Measurements from ENCODE around the gene ADAMTSL5.
"Not testable (repeated sequence)": the region's sequence is repeated elsewhere in the genome, so short reads cannot be mapped to it uniquely, and the experiment has no call there.

Gene ADAMTSL5

DNA sequence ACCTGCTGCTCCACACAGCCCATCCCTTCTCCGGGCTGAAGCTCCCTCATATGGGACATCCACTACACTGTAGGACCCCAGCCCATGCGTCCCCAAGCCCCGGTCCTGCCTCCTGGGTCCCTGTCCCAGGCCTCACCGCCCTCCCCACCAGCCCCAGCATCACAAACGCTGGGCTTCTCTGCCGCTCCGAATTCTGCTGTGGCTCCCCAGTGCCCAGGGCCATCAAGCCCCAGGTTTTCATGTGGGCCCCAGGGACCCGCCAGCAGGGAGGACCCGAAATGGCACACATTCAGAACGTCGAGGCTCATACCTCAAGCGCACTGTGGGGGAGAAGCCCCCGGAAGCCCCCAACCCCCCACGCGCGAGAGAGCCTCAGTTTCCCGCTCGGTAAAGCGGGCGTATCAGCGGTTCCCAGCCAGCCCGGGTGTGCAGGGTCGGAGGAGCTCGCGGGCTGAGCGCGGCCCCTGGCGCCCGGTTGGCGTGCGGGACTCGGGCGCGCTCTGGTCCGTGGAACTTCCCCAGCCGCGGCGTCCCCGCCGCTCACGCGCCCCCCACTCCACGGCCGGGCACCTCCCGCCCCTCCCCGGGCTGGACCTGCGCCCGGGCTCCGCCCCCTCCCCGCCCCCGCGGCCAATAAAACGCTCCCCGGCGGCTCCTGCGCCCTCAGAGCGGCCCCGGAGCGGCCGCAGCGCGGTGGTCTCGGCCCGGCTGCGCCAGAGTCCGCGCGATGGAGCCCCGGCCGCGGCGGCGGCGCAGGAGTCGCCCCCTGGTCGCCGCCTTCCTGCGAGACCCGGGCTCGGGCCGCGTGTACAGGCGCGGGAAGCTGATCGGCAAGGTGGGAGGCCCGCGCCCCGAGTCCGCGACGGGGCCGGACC lies 10.8 kb upstream of the ADAMTSL5 start, which contains the start of gene PLK5:
Gene PLK5 (plus strand): TSS at position 666 of the 875 bp plus-strand sequence. CDS start 2,920 bp downstream, outside the sequence.
- peaks cover 17% of the 10 kb centered on the region for H3K27me3 ChIP-seq (ENCODE audit: insufficient read depth, low read length)
- no peak within 1 kb of the TSS for H2AFZ ChIP-seq (ENCODE audit: low read length, unreplicated experiment)
- H3K79me2 ChIP-seq (ENCODE audit: control insufficient read depth, insufficient read depth, low read length, unreplicated experiment) = no peaks in the 10 kb centered on the region
- H3K4me1 ChIP-seq (ENCODE audit: control insufficient read depth, insufficient read depth, low read length, unreplicated experiment) = no peaks in the 10 kb centered on the region
- H3K4me3 ChIP-seq (ENCODE audit: low read depth, low read length) = no peak within 1 kb of the TSS
- no peak within 1 kb of the TSS for H3K27ac ChIP-seq (ENCODE audit: low read depth, low read length)
- no peaks in the 10 kb centered on the region for H3K36me3 ChIP-seq (ENCODE audit: insufficient read depth, low read length)

DNA sequence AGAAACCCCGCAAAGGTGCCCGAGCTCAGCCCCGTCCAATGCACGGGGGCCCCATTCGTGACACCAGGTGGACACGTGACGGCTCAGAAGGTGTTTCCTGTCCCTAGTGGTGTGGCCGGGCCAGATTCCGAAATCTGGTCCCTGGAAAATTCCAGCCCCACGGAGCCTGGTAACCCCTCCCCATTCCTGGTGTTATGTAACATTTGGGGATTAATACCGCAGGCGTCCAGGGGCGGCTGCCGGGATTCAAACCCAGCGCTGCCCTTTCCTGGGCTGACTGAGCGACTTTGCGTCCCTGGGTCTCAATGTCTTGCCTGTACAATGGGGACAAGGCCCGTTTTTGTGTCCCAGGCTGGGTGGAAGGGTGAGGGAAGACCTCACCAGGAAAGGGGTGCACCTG lies 10.0 kb upstream of the ADAMTSL5 start:
- no peaks in the 10 kb centered on the region for H3K79me2 ChIP-seq (ENCODE audit: control insufficient read depth, insufficient read depth, low read length, unreplicated experiment)
- H3K36me3 ChIP-seq (ENCODE audit: insufficient read depth, low read length) = no peaks in the 10 kb centered on the region
- H3K27me3 ChIP-seq (ENCODE audit: insufficient read depth, low read length) = peaks cover 17% of the 10 kb centered on the region
- H3K4me3 ChIP-seq (ENCODE audit: low read depth, low read length) = no peak overlapping the region
- H2AFZ ChIP-seq (ENCODE audit: low read length, unreplicated experiment) = no peak overlapping the region
- H3K4me1 ChIP-seq (ENCODE audit: control insufficient read depth, insufficient read depth, low read length, unreplicated experiment) = no peaks in the 10 kb centered on the region
- H3K27ac ChIP-seq (ENCODE audit: low read depth, low read length) = no peak overlapping the region

DNA sequence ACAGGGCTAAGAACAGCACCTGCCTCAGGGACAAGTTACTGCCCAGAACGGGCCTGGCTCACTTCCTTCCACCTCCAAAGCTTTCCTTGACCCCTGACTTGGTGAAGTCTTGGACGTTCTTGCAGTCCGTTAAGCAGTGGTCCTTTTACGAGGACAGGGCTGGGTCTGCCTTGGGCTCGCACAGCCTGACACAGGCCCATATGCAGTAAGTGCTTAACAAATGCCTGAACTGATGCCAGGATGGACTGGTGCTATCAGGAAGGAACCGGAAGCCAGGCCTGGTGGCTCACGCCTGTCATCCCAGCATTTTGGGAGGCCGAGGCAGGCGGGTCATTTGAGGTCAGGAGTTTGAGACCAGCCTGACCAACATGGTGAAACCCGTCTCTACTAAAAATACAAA lies 9.2 kb upstream of the ADAMTSL5 start:
- Histone ChIP-seq H2AFZ (ENCODE audit: low read length, unreplicated experiment) (no peak overlapping the region), H3K79me2 (ENCODE audit: control insufficient read depth, insufficient read depth, low read length, unreplicated experiment) (no peaks in the 10 kb centered on the region), H3K4me1 (ENCODE audit: control insufficient read depth, insufficient read depth, low read length, unreplicated experiment) (no peaks in the 10 kb centered on the region), H3K27me3 (ENCODE audit: insufficient read depth, low read length) (peaks cover 17% of the 10 kb centered on the region), H3K4me3 (ENCODE audit: low read depth, low read length) (no peak overlapping the region), H3K36me3 (ENCODE audit: insufficient read depth, low read length) (no peaks in the 10 kb centered on the region), H3K27ac (ENCODE audit: low read depth, low read length) (no peak overlapping the region)

DNA sequence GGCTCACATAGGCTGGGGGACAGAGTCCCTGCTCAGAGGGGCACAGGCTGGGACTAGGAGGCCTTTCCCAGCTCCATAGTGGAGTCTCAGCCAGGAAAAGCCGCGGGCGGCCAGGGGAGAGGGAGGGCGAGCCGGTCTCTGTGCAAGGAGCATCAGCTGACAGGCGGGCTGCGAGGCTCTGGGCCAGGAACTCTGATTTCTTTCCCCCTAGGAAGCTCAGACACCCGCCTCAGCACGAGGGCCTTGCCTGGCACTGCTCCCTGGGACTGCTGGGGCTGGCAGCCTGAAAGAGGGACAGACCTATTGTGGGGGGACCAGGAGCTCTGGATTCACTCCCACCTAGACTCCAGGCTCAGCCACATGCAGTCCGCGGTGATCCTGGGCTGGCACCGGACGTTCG lies 8.8 kb upstream of the ADAMTSL5 start:
- no peaks in the 10 kb centered on the region for H3K36me3 ChIP-seq (ENCODE audit: insufficient read depth, low read length)
- H3K27me3 ChIP-seq (ENCODE audit: insufficient read depth, low read length) = peaks cover 17% of the 10 kb centered on the region
- no peak overlapping the region for H3K4me3 ChIP-seq (ENCODE audit: low read depth, low read length)
- H2AFZ ChIP-seq (ENCODE audit: low read length, unreplicated experiment) = no peak overlapping the region
- no peaks in the 10 kb centered on the region for H3K79me2 ChIP-seq (ENCODE audit: control insufficient read depth, insufficient read depth, low read length, unreplicated experiment)
- no peak overlapping the region for H3K27ac ChIP-seq (ENCODE audit: low read depth, low read length)
- H3K4me1 ChIP-seq (ENCODE audit: control insufficient read depth, insufficient read depth, low read length, unreplicated experiment) = no peaks in the 10 kb centered on the region

DNA sequence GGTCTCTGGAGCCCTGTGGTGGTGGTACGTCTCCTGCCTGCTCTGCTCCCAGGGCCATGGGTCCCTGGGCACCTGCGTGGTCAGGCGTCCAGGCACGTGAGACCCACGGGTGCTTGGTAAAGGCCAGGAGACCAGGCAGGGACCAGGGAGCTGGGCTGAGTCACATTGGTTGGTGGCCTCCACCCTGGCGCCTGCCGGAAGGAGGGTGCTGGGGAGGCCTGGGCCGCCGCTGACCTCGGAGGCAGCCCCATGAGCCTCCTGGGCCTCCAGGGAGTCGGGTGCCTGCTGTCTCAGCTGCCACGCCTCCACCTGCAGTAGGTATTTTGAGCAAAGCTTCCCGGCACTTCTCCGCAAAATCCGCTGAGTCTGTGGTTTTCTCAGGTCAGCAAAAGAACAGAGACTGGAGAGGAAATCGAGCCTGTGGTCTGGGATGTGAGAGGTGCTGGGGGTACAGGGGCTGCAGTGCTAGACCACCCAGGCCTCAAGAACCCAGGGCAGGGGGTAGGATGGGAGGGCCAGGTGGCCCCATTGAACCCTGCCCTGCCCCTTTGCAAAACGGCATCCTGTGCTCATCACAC lies 7.5 kb upstream of the ADAMTSL5 start:
- Histone ChIP-seq H3K27ac (ENCODE audit: low read depth, low read length) (no peak overlapping the region), H3K4me1 (ENCODE audit: control insufficient read depth, insufficient read depth, low read length, unreplicated experiment) (no peaks in the 10 kb centered on the region), H2AFZ (ENCODE audit: low read length, unreplicated experiment) (no peak overlapping the region), H3K4me3 (ENCODE audit: low read depth, low read length) (no peak overlapping the region), H3K36me3 (ENCODE audit: insufficient read depth, low read length) (no peaks in the 10 kb centered on the region), H3K79me2 (ENCODE audit: control insufficient read depth, insufficient read depth, low read length, unreplicated experiment) (no peaks in the 10 kb centered on the region), H3K27me3 (ENCODE audit: insufficient read depth, low read length) (peaks cover 17% of the 10 kb centered on the region)

DNA sequence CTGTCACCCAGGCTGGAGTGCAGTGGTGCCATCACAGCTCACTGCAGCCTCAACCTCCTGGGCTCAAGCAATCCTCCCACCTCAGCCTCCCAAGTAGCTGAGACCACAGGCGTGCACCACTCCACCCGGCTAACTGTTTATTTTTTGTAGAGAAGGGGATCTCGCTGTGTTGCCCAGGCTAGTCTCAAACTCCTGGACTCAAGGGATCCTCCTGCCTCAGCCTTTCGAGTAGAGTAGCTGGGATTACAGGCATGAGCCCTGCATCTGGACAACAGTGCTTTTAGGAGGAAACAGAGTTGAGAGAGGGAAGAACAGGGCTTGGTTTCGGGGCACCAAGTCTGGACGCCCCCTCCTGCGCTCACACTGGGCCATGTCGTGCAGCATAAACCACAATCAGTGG lies 7.0 kb upstream of the ADAMTSL5 start:
- H3K4me3 ChIP-seq (ENCODE audit: low read depth, low read length); H3K27ac ChIP-seq (ENCODE audit: low read depth, low read length); H3K36me3 ChIP-seq (ENCODE audit: insufficient read depth, low read length); H2AFZ ChIP-seq (ENCODE audit: low read length, unreplicated experiment); H3K4me1 ChIP-seq (ENCODE audit: control insufficient read depth, insufficient read depth, low read length, unreplicated experiment); H3K79me2 ChIP-seq (ENCODE audit: control insufficient read depth, insufficient read depth, low read length, unreplicated experiment): not testable (repeated sequence)
- peaks cover 13% of the 10 kb centered on the region for H3K27me3 ChIP-seq (ENCODE audit: insufficient read depth, low read length)

DNA sequence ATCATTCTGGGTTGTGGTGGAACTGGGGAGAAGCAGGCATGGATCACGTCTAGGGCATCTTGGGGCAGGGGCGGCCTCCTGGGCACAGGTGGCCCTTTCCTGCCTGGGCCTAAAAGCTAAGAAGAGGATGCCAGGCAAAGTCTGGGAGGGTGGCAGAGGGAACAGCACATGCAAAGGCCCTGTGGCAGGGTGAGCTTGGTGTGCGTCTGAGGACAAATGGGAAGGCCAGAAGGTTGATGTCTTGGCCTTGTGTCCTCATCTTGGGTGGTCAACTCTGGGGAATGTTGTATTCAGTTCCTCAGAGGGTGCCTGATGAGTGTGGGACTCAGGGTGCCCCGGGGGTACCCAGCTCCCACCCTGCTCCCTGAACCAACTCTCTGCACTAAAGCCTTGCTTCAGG lies 5.7 kb upstream of the ADAMTSL5 start:
- H2AFZ ChIP-seq (ENCODE audit: low read length, unreplicated experiment) = no peak overlapping the region
- H3K4me3 ChIP-seq (ENCODE audit: low read depth, low read length) = no peak overlapping the region
- H3K27me3 ChIP-seq (ENCODE audit: insufficient read depth, low read length) = peaks cover 5% of the 10 kb centered on the region
- no peaks in the 10 kb centered on the region for H3K4me1 ChIP-seq (ENCODE audit: control insufficient read depth, insufficient read depth, low read length, unreplicated experiment)
- H3K36me3 ChIP-seq (ENCODE audit: insufficient read depth, low read length) = no peaks in the 10 kb centered on the region
- no peak overlapping the region for H3K27ac ChIP-seq (ENCODE audit: low read depth, low read length)
- no peaks in the 10 kb centered on the region for H3K79me2 ChIP-seq (ENCODE audit: control insufficient read depth, insufficient read depth, low read length, unreplicated experiment)

DNA sequence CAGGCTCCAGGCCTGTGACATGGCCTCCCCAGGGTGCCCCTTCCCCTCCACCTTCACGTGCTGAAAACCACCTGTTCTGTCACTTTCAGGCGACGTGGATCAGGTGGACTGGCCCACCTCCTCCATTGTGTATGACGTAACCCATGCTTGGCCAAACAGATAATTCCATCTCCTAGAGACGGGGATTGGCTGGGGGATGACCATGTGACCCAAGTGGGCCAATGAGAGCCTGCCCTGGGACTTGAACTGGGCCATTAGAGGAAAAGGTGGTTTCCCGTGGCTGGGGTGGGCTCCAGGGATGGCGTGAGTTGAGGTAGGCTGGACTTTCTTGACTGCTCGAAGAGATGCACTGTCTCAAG lies 3.6 kb upstream of the ADAMTSL5 start:
- Histone ChIP-seq H3K27ac (ENCODE audit: low read depth, low read length) (no peak overlapping the region), H3K4me3 (ENCODE audit: low read depth, low read length) (no peak overlapping the region), H3K27me3 (ENCODE audit: insufficient read depth, low read length) (no peaks in the 10 kb centered on the region), H3K36me3 (ENCODE audit: insufficient read depth, low read length) (no peaks in the 10 kb centered on the region), H3K79me2 (ENCODE audit: control insufficient read depth, insufficient read depth, low read length, unreplicated experiment) (no peaks in the 10 kb centered on the region), H2AFZ (ENCODE audit: low read length, unreplicated experiment) (no peak overlapping the region), H3K4me1 (ENCODE audit: control insufficient read depth, insufficient read depth, low read length, unreplicated experiment) (peaks cover 3% of the 10 kb centered on the region)

DNA sequence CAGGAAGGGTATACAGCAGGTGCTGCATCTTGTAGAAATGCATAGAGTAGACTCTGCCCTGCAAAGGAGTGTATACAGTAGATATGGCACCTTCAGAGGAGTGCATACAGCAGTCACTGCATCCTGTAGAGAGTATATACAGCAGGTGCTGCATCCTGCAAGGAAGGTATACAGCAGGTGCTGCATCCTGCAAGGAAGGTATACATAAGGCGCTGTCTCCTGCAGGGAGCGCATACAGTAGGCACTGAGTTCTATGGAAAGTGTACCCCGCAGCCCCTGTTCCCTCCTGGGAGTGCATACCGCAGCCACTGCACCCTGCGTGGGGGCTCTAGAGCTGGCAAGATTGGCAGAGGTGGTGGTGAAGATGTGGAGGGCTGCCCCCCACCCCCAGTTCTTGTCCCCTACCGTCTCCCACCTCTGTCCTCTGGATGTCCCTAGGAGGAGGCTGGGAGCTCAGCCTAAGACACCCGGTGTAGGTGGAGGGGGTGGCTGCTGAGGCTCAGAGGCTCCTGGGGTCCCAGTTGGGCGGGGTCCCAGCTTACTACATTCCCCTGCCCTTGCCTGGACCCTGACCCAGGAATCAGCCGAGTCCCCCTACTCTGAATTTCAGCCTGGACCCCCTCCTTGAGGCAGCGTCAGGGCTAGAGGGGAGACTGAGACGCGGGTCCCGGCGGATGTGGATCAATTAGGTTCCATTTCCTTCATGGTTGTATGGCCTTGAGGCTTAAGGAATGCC lies 2.3 kb upstream of the ADAMTSL5 start:
- H2AFZ ChIP-seq (ENCODE audit: low read length, unreplicated experiment) = no peak overlapping the region
- peaks cover 3% of the 10 kb centered on the region for H3K4me1 ChIP-seq (ENCODE audit: control insufficient read depth, insufficient read depth, low read length, unreplicated experiment)
- H3K27me3 ChIP-seq (ENCODE audit: insufficient read depth, low read length) = no peaks in the 10 kb centered on the region
- no peaks in the 10 kb centered on the region for H3K79me2 ChIP-seq (ENCODE audit: control insufficient read depth, insufficient read depth, low read length, unreplicated experiment)
- H3K27ac ChIP-seq (ENCODE audit: low read depth, low read length) = no peak overlapping the region
- no peak overlapping the region for H3K4me3 ChIP-seq (ENCODE audit: low read depth, low read length)
- no peaks in the 10 kb centered on the region for H3K36me3 ChIP-seq (ENCODE audit: insufficient read depth, low read length)

DNA sequence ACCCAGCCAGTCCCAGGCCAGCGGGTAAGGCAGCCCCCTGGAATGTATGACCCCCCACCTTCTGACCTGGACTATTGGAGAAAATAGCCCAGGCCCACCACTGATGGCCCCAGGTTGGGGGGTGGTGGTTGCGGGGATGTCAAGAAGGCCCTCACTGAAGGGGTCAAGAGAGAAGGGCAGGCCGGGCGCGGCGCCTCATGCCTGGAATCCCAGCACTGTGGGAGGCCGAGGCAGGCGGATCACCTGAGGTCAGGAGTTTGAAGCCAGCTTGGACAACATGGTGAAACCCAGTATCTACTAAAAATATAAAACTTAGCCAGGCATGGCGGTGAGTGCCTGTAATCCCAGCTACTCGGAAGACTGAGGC lies 1.5 kb upstream of the ADAMTSL5 start:
- peaks cover 3% of the 10 kb centered on the region for H3K4me1 ChIP-seq (ENCODE audit: control insufficient read depth, insufficient read depth, low read length, unreplicated experiment)
- H3K36me3 ChIP-seq (ENCODE audit: insufficient read depth, low read length) = no peaks in the 10 kb centered on the region
- no peak overlapping the region for H3K4me3 ChIP-seq (ENCODE audit: low read depth, low read length)
- no peaks in the 10 kb centered on the region for H3K27me3 ChIP-seq (ENCODE audit: insufficient read depth, low read length)
- no peaks in the 10 kb centered on the region for H3K79me2 ChIP-seq (ENCODE audit: control insufficient read depth, insufficient read depth, low read length, unreplicated experiment)
- H2AFZ ChIP-seq (ENCODE audit: low read length, unreplicated experiment) = no peak overlapping the region
- no peak overlapping the region for H3K27ac ChIP-seq (ENCODE audit: low read depth, low read length)
